Endothelial cell of umbilical vein (primary cell): Measurements from ENCODE around the gene ZIC5. TPM values are rescaled to one million over a fixed set of nuclear protein-coding genes. Genes with fewer than 3 reads are reported as not detected.

ENCODE experiments used
- BruUV-seq: library from RNA; stranded (reverse); fragments of 400-500 nt; replicated peaks from 2 replicates; lab custom pipeline; 2021; lab: Mats Ljungman, UMichigan
- CTCF ChIA-PET: fragments of 300-600, 350-600 bp; sonication (Branson Sonifier 250); formaldehyde crosslinking; loops from one replicate; lab custom pipeline; 2021; ENCODE audit warnings: antibody characterized with exemption, inconsistent platforms; lab: Charles Lee
- POLR2A ChIA-PET: fragments of 300-600, 350-600 bp; sonication (Branson Sonifier 250); formaldehyde crosslinking; loops from one replicate; lab custom pipeline; 2021; ENCODE audit warnings: antibody characterized with exemption, inconsistent platforms; lab: Charles Lee
- DNase-seq: peaks from one replicate; pipeline ENCODE4 v3.0.0-alpha.2; 2011; ENCODE audit warnings: low read depth, low spot score
- FAIRE-seq: peaks from 2 replicates; lab custom pipeline; 2011; peaks lifted over from hg19 to GRCh38; lab: Jason Lieb, UNC
- H2AFZ ChIP-seq: 2 replicates; pipeline ENCODE4 v1.6.0; 2012; ENCODE audit warnings: low read depth, low read length, control low read depth, inconsistent platforms
- H3K27ac ChIP-seq: 2 replicates; pipeline ENCODE4 v1.5.1; 2011; ENCODE audit warnings: low read depth, mild to moderate bottlenecking, control low read depth, low read length, moderate library complexity; ENCODE audit not compliant: insufficient read depth
- H3K27me3 ChIP-seq, 2 experiments: 2 replicates each; pipeline versions ENCODE4 v1.6.0 to v1.6.1; 2011; ENCODE audit warnings: low read length in 2 of 2, mixed read lengths in 1 of 2; ENCODE audit not compliant: control insufficient read depth in 2 of 2, insufficient read depth in 2 of 2
- H3K36me3 ChIP-seq, 2 experiments: 2 replicates in 1 of 2; 3 replicates in 1 of 2; pipeline ENCODE4 v1.5.1; 2011; ENCODE audit warnings: low read length in 2 of 2, mild to moderate bottlenecking in 1 of 2, moderate library complexity in 1 of 2; ENCODE audit not compliant: control insufficient read depth in 2 of 2, insufficient read depth in 2 of 2; ENCODE audit errors: extremely low read depth in 1 of 2
- H3K4me1 ChIP-seq: 3 replicates; pipeline ENCODE4 v1.5.1; 2011; ENCODE audit warnings: mild to moderate bottlenecking, low read length; ENCODE audit not compliant: control insufficient read depth, insufficient read depth; ENCODE audit errors: extremely low read depth
- H3K4me2 ChIP-seq: 2 replicates; pipeline ENCODE4 v1.6.1; 2011; ENCODE audit warnings: low read length, control low read depth, mixed read lengths; ENCODE audit not compliant: insufficient read depth
- H3K4me3 ChIP-seq, 3 experiments: fragments of 200-600 bp in 1 of 3; sonication (generic), shearing (Covaris generic) in 1 of 3; replicated peaks in 1 of 3; 2 replicates each; pipeline ENCODE4 v1.5.1; 2011 to 2016; ENCODE audit warnings: control low read depth in 3 of 3, low read length in 3 of 3, mild to moderate bottlenecking in 2 of 3, inconsistent platforms in 1 of 3, low read depth in 1 of 3, moderate library complexity in 1 of 3; ENCODE audit not compliant: insufficient read depth in 1 of 3
- H3K79me2 ChIP-seq: 2 replicates; pipeline ENCODE4 v1.6.0; 2012; ENCODE audit warnings: low read length, inconsistent platforms; ENCODE audit not compliant: control insufficient read depth, insufficient read depth
- H3K9ac ChIP-seq: replicated peaks from 2 replicates; pipeline ENCODE3; 2011; ENCODE audit warnings: low read length, control low read depth; ENCODE audit not compliant: insufficient read depth; ENCODE audit errors: extremely low read depth
- H3K9me1 ChIP-seq: replicated peaks from 3 replicates; pipeline ENCODE4 v1.6.0; 2011; ENCODE audit warnings: mild to moderate bottlenecking, low read length; ENCODE audit not compliant: control insufficient read depth, insufficient read depth; ENCODE audit errors: extremely low read depth
- H3K9me3 ChIP-seq: replicated peaks from 2 replicates; pipeline ENCODE4 v1.5.1; 2012; ENCODE audit warnings: low read length, inconsistent platforms; ENCODE audit not compliant: control insufficient read depth, insufficient read depth
- H4K20me1 ChIP-seq: replicated peaks from 2 replicates; pipeline ENCODE3; 2011; ENCODE audit warnings: mild to moderate bottlenecking, low read length; ENCODE audit not compliant: control insufficient read depth, insufficient read depth; ENCODE audit errors: extremely low read depth
- EZH2 ChIP-seq: IDR thresholded peaks from 2 replicates; pipeline ENCODE4 v1.6.1; 2012; ENCODE audit warnings: borderline replicate concordance, low read depth, mild to moderate bottlenecking, moderate library complexity, low read length, inconsistent platforms; ENCODE audit not compliant: severe bottlenecking
- FOS ChIP-seq: IDR thresholded peaks from 2 replicates; pipeline ENCODE4 v1.6.1; 2011; ENCODE audit warnings: mild to moderate bottlenecking, low read length, moderate library complexity, borderline replicate concordance; ENCODE audit not compliant: insufficient read depth
- GATA2 ChIP-seq: IDR thresholded peaks from 2 replicates; pipeline ENCODE4 v1.7.0; 2011; ENCODE audit warnings: low read depth, mild to moderate bottlenecking, moderate library complexity, mixed read lengths, low read length; ENCODE audit not compliant: insufficient read length, insufficient read depth
- JUN ChIP-seq: IDR thresholded peaks from 2 replicates; pipeline ENCODE4 v1.6.1; 2011; ENCODE audit warnings: borderline replicate concordance, low read depth; ENCODE audit not compliant: insufficient read length, insufficient read depth
- MYC ChIP-seq: IDR thresholded peaks from one replicate; pipeline ENCODE4 v1.6.1; 2011; ENCODE audit warnings: mild to moderate bottlenecking, low read depth, low read length
- POLR2A ChIP-seq: IDR thresholded peaks from 2 replicates; pipeline ENCODE4 v1.6.1; 2012; ENCODE audit warnings: low read depth, mild to moderate bottlenecking, control low read depth, low read length
- POLR2AphosphoS5 ChIP-seq: IDR thresholded peaks from 2 replicates; pipeline ENCODE4 v1.6.1; 2012; ENCODE audit warnings: low read depth, mild to moderate bottlenecking, control low read depth, low read length, moderate library complexity; ENCODE audit not compliant: insufficient read depth
- dilution Hi-C: fragments of 300-500 bp; cut with MboI; formaldehyde crosslinking; loops from one replicate; pipeline ENCODE4 v1.15.0; 2019; ENCODE audit warnings: low sequenced_read_pairs; ENCODE audit not compliant: extremely low pct_ligation_motif_present
- intact Hi-C: fragments of 100-400 bp; cut with micrococcal nuclease; formaldehyde crosslinking; loops from one replicate; pipeline ENCODE4 v1.10.0; 2022
- polyA plus RNA-seq, 4 experiments: library from polyadenylated mRNA; depleted of rRNA in 3 of 4; stranded (reverse) in 3 of 4; unstranded in 1 of 4; fragments of >200 nt; gene quantifications; 2 replicates each; pipeline versions ENCODE4 v1.2.1 to v1.2.3, GENCODE V29; 2011 to 2012; ENCODE audit warnings: missing spikeins in 1 of 4
- total RNA-seq: library from RNA; stranded (reverse); gene quantifications from 2 replicates; pipeline ENCODE4 v1.2.3, GENCODE V29; 2021
- TF ChIP-seq, protein P1 (sequence below): IDR thresholded peaks from 2 replicates; pipeline ENCODE4 v1.6.1; 2011; ENCODE audit not compliant: insufficient read depth, insufficient read length
- TF ChIP-seq, protein P2 (sequence below), 2 donors: IDR thresholded peaks; 1 replicate in 1 of 2; 2 replicates in 1 of 2; pipeline ENCODE4 v1.5.1; 2011; ENCODE audit warnings: low read length in 2 of 2, mild to moderate bottlenecking in 2 of 2, moderate library complexity in 2 of 2, control low read depth in 1 of 2, inconsistent platforms in 1 of 2, low read depth in 1 of 2; ENCODE audit not compliant: insufficient read depth in 1 of 2; ENCODE audit errors: extremely low read depth in 1 of 2

The ZIC5 gene
- total and polyA plus RNA-seq, 2 donors (not counting 3 experiments of a cell fraction or from before 2014, with no cell fraction given): not detected

DNA sequence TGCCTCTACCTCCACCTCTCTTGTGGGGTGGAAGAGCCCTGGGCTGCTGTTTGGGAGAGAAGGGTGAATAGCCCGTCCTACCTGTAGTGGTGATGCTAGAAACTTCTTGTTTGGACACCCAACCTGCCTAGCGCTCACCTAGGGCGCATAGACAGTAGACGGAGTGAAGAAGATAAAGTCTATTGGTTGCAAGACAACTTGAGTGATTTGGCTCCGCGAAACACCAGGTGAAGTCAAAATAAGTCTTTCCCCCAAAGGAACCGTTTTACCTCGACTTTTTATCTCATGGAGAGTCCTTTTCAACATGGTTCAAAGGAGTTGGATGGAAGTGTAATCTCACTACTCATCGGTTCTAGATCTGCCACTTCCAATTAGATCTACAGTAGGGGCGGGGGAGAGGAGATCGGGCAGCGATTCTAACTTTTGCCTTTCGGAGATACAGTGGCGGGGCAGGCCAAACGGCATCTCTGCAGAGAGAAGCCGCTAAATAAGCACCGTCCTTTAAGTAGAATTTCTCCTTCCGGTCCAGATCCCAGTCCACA is 694 bp upstream of the ZIC5 start:
- Histone ChIP-seq H3K4me1 (no peaks in the 10 kb centered on the region), H3K36me3 (no peaks in the 10 kb centered on the region), H2AFZ (no peak overlapping the region), H3K27ac (no peak overlapping the region), H3K9me3 (no peaks in the 10 kb centered on the region), H3K9me1 (no peaks in the 10 kb centered on the region), H4K20me1 (peaks cover 3% of the 10 kb centered on the region), H3K79me2 (no peaks in the 10 kb centered on the region), H3K9ac (no peak overlapping the region), H3K27me3 (peaks cover 85 to 96% of the 10 kb centered on the region in 2 experiments), H3K4me2 (no peak overlapping the region), H3K4me3 (no peak overlapping the region)
- dilution Hi-C loops (no loop called here), intact Hi-C loops (loop anchor here (10.0 kb wide), 1 partner anchor 703 kb away; the partner anchor contains the start of gene TMTC4)
- CTCF ChIA-PET: no interaction called here
- no peak for DNase-seq
- POLR2A ChIA-PET: no interaction called here
- no TSS peak for BruUV-seq
- TF ChIP-seq MYC (no peak), POLR2A (no peak), JUN (no peak), EZH2 (no peak), POLR2AphosphoS5 (no peak), GATA2 (no peak), FOS (no peak)
- TF ChIP-seq, protein P1, sequence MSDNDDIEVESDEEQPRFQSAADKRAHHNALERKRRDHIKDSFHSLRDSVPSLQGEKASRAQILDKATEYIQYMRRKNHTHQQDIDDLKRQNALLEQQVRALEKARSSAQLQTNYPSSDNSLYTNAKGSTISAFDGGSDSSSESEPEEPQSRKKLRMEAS: no peak
- TF ChIP-seq, protein P2, sequence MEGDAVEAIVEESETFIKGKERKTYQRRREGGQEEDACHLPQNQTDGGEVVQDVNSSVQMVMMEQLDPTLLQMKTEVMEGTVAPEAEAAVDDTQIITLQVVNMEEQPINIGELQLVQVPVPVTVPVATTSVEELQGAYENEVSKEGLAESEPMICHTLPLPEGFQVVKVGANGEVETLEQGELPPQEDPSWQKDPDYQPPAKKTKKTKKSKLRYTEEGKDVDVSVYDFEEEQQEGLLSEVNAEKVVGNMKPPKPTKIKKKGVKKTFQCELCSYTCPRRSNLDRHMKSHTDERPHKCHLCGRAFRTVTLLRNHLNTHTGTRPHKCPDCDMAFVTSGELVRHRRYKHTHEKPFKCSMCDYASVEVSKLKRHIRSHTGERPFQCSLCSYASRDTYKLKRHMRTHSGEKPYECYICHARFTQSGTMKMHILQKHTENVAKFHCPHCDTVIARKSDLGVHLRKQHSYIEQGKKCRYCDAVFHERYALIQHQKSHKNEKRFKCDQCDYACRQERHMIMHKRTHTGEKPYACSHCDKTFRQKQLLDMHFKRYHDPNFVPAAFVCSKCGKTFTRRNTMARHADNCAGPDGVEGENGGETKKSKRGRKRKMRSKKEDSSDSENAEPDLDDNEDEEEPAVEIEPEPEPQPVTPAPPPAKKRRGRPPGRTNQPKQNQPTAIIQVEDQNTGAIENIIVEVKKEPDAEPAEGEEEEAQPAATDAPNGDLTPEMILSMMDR (IDR thresholded peaks at IDR 0.05; ENCODE audit: extremely low read depth in 1 of 2, insufficient read depth in 1 of 2, low read depth in 1 of 2, low read length in 2 of 2): no peak
- no peak for FAIRE-seq
